PC-3 (cell line): ENCODE results near the gene CPLANE2. TPM values are rescaled to one million over a fixed set of nuclear protein-coding genes. Genes with fewer than 3 reads are reported as not detected.

Experiments
- ATAC-seq: fragments of 200-7000 bp; cut with Tn5 transposase; 2 replicates; pipeline ENCODE4 v1.9.1; 2020; ENCODE audit warnings: mild to moderate bottlenecking, moderate library complexity
- BruUV-seq: library from RNA; stranded (reverse); fragments of 400-500 nt; replicated peaks from 2 replicates; lab custom pipeline; 2021; lab: Mats Ljungman, UMichigan
- CTCF ChIA-PET: fragments of 300-600 bp; sonication (Branson Sonifier 250); formaldehyde crosslinking; loops from one replicate; lab custom pipeline; 2022; ENCODE audit warnings: antibody characterized with exemption; lab: Charles Lee
- POLR2A ChIA-PET: fragments of 300-600 bp; sonication (Branson Sonifier 250); formaldehyde crosslinking; loops from one replicate; lab custom pipeline; 2022; ENCODE audit warnings: antibody characterized with exemption; ENCODE audit not compliant: unreplicated experiment; lab: Charles Lee
- DNase-seq: peaks from one replicate; pipeline ENCODE4 v3.0.0-alpha.2; 2015
- H2AFZ ChIP-seq: fragments of 300-600 bp; sonication (generic); 2 replicates; pipeline ENCODE4 v1.6.0; 2016; ENCODE audit warnings: antibody characterized with exemption, low read length
- H3F3A ChIP-seq: fragments of 300-600 bp; sonication (generic); one replicate; pipeline ENCODE4 v1.6.0; 2017; ENCODE audit warnings: antibody characterized with exemption, low read length, control low read depth, mild to moderate bottlenecking; ENCODE audit not compliant: unreplicated experiment
- H3K27ac ChIP-seq: fragments of 300-600 bp; sonication (generic); 2 replicates; pipeline ENCODE4 v1.5.1; 2016; ENCODE audit warnings: mild to moderate bottlenecking, low read length
- H3K27me3 ChIP-seq: fragments of 300-600 bp; sonication (generic); 2 replicates; pipeline ENCODE4 v1.6.1; 2016; ENCODE audit warnings: low read length, mixed read lengths
- H3K36me3 ChIP-seq: fragments of 300-600 bp; sonication (generic); 2 replicates; pipeline ENCODE4 v1.6.1; 2016; ENCODE audit warnings: low read depth, mixed run types, low read length, mixed read lengths
- H3K4me1 ChIP-seq: fragments of 300-600 bp; sonication (generic); 2 replicates; pipeline ENCODE4 v1.5.1; 2016; ENCODE audit warnings: low read length; ENCODE audit not compliant: insufficient read depth
- H3K4me2 ChIP-seq: fragments of 300-600 bp; sonication (generic); 2 replicates; pipeline ENCODE4 v1.6.0; 2016; ENCODE audit warnings: low read length
- H3K4me3 ChIP-seq: fragments of 300-600 bp; sonication (generic); 2 replicates; pipeline ENCODE4 v1.5.1; 2016; ENCODE audit warnings: mild to moderate bottlenecking, low read length, mixed read lengths
- H3K79me2 ChIP-seq: fragments of 300-600 bp; sonication (generic); 2 replicates; pipeline ENCODE4 v1.6.1; 2017; ENCODE audit warnings: low read length, mixed read lengths
- H3K9ac ChIP-seq: fragments of 300-600 bp; sonication (generic); 2 replicates; pipeline ENCODE4 v1.6.0; 2016; ENCODE audit warnings: mild to moderate bottlenecking, low read length
- H3K9me2 ChIP-seq: fragments of 300-600 bp; sonication (generic); replicated peaks from 2 replicates; pipeline ENCODE4 v1.6.1; 2016; ENCODE audit warnings: mixed run types, low read length, mixed read lengths
- H3K9me3 ChIP-seq: fragments of 300-600 bp; sonication (generic); 2 replicates; pipeline ENCODE4 v1.6.1; 2016; ENCODE audit warnings: low read length, mixed read lengths
- H4K20me1 ChIP-seq: fragments of 300-600 bp; sonication (generic); 2 replicates; pipeline ENCODE4 v1.6.1; 2016; ENCODE audit warnings: low read length, mixed read lengths
- EZH2 ChIP-seq: fragments of 300-600 bp; sonication (generic); IDR thresholded peaks from one replicate; pipeline ENCODE4 v1.6.1; 2017; ENCODE audit warnings: antibody characterized with exemption, mild to moderate bottlenecking, low read length; ENCODE audit not compliant: unreplicated experiment
- EZH2phosphoT487 ChIP-seq: fragments of 300-600 bp; sonication (generic); IDR thresholded peaks from 2 replicates; pipeline ENCODE4 v1.6.1; 2018; ENCODE audit warnings: mild to moderate bottlenecking, antibody characterized with exemption, low read length, borderline replicate concordance
- intact Hi-C: fragments of 100-400 bp; cut with micrococcal nuclease; formaldehyde crosslinking; loops from 2 replicates; pipeline ENCODE4 v1.9.0; 2023
- total RNA-seq: library from RNA; depleted of rRNA; stranded (reverse); fragments of >200 nt; gene quantifications from 2 replicates; pipeline ENCODE4 v1.2.3, GENCODE V29; 2014
- TF ChIP-seq, protein P1 (sequence below): fragments of 300-600 bp; sonication (generic); conservative IDR thresholded peaks from 2 replicates; pipeline ENCODE4 v1.5.1; 2017; ENCODE audit warnings: antibody characterized with exemption, low read depth, mild to moderate bottlenecking, low read length

CPLANE2 gene
- total RNA-seq, 1 experiment from 2014 or later = 9.6 TPM

DNA sequence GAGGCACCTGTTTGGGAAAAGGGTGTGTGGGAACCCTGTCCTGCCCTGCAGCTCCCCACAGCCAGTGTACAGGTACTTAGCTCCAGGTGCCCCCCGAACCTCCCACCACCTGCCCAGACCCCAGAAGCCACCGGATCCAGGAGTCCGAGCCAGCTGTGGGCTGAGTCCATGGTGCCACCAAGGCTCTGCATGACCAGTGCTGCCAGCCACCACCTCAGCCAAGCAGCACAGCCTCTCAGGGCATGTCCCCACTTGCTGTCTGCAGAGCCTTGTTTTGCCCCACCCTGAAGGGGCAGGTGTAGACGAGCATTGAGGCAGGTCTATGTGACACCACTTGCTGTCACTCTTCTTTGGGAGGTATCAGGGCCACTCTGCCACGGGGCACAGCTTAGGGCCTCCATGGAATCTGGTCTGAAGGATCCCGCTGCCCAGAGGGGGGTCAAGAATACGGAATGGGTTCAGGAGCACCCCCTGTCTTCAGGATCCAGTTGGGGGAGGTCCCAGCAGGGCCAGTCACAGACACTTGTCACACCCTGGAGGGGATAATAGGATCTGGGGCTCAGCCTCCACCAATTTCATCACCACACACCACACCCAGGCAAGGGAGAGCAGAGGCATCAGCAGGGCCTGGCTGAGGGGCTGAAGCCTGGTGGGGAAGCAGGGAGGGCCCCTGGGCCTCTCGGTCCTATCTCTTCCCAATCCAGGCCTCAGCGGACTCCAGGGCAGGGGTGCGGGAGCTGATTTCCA lies 52.3 kb downstream of the CPLANE2 start:
- Histone ChIP-seq H3K4me3 (no peak overlapping the region), H3K9me2 (no peaks in the 10 kb centered on the region), H3K9me3 (no peaks in the 10 kb centered on the region), H3F3A (no peaks in the 10 kb centered on the region), H2AFZ (no peak overlapping the region), H3K36me3 (no peaks in the 10 kb centered on the region), H3K27me3 (no peaks in the 10 kb centered on the region), H3K79me2 (peaks cover 49% of the 10 kb centered on the region), H4K20me1 (no peaks in the 10 kb centered on the region), H3K27ac (peak overlapping the region; percentile 87; the same call in 1 of the 2 replicates), H3K4me1 (peaks cover 86% of the 10 kb centered on the region), H3K9ac (no peak overlapping the region), H3K4me2 (no peak overlapping the region)
- POLR2A ChIA-PET = no interaction called here
- no TSS peak for BruUV-seq
- intact Hi-C loops = loop anchor here (5.0 kb wide), 1 partner anchor 37 kb away; no protein-coding TSS in a partner anchor
- no peak for TF ChIP-seq EZH2
- TF ChIP-seq, protein P1, sequence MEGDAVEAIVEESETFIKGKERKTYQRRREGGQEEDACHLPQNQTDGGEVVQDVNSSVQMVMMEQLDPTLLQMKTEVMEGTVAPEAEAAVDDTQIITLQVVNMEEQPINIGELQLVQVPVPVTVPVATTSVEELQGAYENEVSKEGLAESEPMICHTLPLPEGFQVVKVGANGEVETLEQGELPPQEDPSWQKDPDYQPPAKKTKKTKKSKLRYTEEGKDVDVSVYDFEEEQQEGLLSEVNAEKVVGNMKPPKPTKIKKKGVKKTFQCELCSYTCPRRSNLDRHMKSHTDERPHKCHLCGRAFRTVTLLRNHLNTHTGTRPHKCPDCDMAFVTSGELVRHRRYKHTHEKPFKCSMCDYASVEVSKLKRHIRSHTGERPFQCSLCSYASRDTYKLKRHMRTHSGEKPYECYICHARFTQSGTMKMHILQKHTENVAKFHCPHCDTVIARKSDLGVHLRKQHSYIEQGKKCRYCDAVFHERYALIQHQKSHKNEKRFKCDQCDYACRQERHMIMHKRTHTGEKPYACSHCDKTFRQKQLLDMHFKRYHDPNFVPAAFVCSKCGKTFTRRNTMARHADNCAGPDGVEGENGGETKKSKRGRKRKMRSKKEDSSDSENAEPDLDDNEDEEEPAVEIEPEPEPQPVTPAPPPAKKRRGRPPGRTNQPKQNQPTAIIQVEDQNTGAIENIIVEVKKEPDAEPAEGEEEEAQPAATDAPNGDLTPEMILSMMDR = no peak
- no peak for TF ChIP-seq EZH2phosphoT487
- CTCF ChIA-PET = no interaction called here
- DNase-seq (no peak), ATAC-seq (no peak)

DNA sequence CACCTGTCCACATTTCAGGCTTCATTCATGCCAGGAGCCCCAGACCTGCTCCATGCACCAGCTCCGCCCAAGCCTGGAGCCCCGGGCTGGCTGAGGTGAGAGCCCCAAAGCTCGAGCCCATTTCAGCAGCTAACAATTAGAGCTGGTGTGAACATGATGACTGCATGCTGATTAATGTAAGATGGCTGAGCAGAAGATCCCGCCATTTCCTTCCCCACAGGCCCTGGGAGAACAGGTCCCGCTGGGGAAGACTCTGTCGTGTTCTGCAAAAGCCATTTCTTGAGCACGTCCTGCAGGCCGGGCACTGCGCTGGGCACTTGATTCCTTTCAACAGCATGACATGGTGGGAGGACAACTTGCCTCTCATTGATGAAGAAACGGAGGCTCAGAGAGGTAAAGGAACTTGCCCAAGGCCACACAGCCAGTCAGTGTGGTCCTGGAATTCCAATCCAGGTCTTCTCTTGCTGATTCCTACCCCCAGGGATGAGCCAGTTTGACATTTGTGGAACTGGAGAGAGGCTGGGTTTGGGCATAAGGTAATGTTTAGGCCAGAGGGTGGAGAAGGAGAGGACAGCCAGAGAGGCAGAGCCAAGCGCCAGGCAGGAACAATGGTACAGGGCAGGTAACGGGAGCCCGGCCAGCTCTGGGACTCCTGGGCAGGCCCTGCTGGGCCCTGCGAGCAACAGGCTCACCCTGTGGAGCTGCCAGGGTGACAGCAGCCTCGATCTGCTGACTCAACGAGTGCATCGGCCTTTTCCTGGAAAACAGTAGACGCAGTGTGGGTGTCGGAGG lies 53.0 kb downstream of the CPLANE2 start:
- no peak for DNase-seq
- Histone ChIP-seq H3F3A (no peaks in the 10 kb centered on the region), H3K27me3 (no peaks in the 10 kb centered on the region), H2AFZ (no peak overlapping the region), H3K27ac (peak overlapping the region; percentile 87), H3K79me2 (peaks cover 52% of the 10 kb centered on the region), H3K9me3 (no peaks in the 10 kb centered on the region), H3K4me3 (no peak overlapping the region), H4K20me1 (no peaks in the 10 kb centered on the region), H3K9me2 (no peaks in the 10 kb centered on the region), H3K9ac (0 out of 2 replicates have a peak overlapping the region, but pooled peaks have one; percentile 25), H3K4me1 (peaks cover 83% of the 10 kb centered on the region), H3K36me3 (no peaks in the 10 kb centered on the region), H3K4me2 (peak overlapping the region; percentile 29; the same call in 1 of the 2 replicates)
- TF ChIP-seq EZH2 = no peak
- TF ChIP-seq, protein P1 = no peak
- TF ChIP-seq EZH2phosphoT487 = no peak
- ChIA-PET CTCF (no interaction called here), POLR2A (interaction anchor here (0.6 kb wide), 1 partner anchor 8 kb away, joined by 3 read pairs; no protein-coding TSS in a partner anchor)
- ATAC-seq = no peak
- intact Hi-C loops = no loop called here
- no TSS peak for BruUV-seq
